Measurements from ENCODE around the gene TRA2B. TPM values are rescaled to one million over a fixed set of nuclear protein-coding genes. Genes with fewer than 3 reads are reported as not detected.

TRA2B gene
- total RNA-seq, 1 experiment from 2014 or later = 172 TPM

GRCh38 chr3:185958626-185959025 is 20.8 kb upstream of the TRA2B start:
- H3K9me3 ChIP-seq (ENCODE audit: control insufficient read depth in 1 of 2, insufficient read depth in 1 of 2, low read depth in 1 of 2, low read length in 2 of 2) = no peaks in the 10 kb centered on the region
- ATAC-seq (no peak), DNase-seq (ENCODE audit: low read depth, low spot score) (no peak)
- no peaks in the 10 kb centered on the region for H3K79me2 ChIP-seq (ENCODE audit: insufficient read depth, low read length)
- TF ChIP-seq SIN3A (IDR thresholded peaks at IDR 0.05; ENCODE audit: low read depth) (no peak), YY1 (IDR thresholded peaks at IDR 0.05; ENCODE audit: extremely low read depth, insufficient replicate concordance, low read depth, low read length) (no peak), EZH2 (IDR thresholded peaks at IDR 0.05) (no peak), ATF3 (IDR thresholded peaks at IDR 0.05) (no peak), SP1 (IDR thresholded peaks at IDR 0.05; ENCODE audit: low read depth) (no peak), CBX3 (IDR thresholded peaks at IDR 0.05; ENCODE audit: low read depth) (no peak), POLR2A (IDR thresholded peaks at IDR 0.05; ENCODE audit: borderline replicate concordance, extremely low read depth, insufficient read depth, insufficient read length) (no peak), POLR2AphosphoS5 (IDR thresholded peaks at IDR 0.05; ENCODE audit: low read depth, low read length) (no peak), ZFX (IDR thresholded peaks at IDR 0.05) (no peak), RAD21 (IDR thresholded peaks at IDR 0.05; ENCODE audit: low read depth) (no peak), JUND (IDR thresholded peaks at IDR 0.05) (no peak), EZH2phosphoT487 (IDR thresholded peaks at IDR 0.05; ENCODE audit: borderline replicate concordance) (no peak), EGR1 (IDR thresholded peaks at IDR 0.05; ENCODE audit: low read depth) (no peak), ELF1 (IDR thresholded peaks at IDR 0.05; ENCODE audit: borderline replicate concordance, low read depth) (no peak), ZNF274 (IDR thresholded peaks at IDR 0.05; ENCODE audit: low read depth, low read length) (no peak), CEBPB (IDR thresholded peaks at IDR 0.05; ENCODE audit: low read depth) (no peak), FOSL1 (IDR thresholded peaks at IDR 0.05; ENCODE audit: low read depth) (no peak), MAX (IDR thresholded peaks at IDR 0.05) (no peak)
- TF ChIP-seq, protein P1, sequence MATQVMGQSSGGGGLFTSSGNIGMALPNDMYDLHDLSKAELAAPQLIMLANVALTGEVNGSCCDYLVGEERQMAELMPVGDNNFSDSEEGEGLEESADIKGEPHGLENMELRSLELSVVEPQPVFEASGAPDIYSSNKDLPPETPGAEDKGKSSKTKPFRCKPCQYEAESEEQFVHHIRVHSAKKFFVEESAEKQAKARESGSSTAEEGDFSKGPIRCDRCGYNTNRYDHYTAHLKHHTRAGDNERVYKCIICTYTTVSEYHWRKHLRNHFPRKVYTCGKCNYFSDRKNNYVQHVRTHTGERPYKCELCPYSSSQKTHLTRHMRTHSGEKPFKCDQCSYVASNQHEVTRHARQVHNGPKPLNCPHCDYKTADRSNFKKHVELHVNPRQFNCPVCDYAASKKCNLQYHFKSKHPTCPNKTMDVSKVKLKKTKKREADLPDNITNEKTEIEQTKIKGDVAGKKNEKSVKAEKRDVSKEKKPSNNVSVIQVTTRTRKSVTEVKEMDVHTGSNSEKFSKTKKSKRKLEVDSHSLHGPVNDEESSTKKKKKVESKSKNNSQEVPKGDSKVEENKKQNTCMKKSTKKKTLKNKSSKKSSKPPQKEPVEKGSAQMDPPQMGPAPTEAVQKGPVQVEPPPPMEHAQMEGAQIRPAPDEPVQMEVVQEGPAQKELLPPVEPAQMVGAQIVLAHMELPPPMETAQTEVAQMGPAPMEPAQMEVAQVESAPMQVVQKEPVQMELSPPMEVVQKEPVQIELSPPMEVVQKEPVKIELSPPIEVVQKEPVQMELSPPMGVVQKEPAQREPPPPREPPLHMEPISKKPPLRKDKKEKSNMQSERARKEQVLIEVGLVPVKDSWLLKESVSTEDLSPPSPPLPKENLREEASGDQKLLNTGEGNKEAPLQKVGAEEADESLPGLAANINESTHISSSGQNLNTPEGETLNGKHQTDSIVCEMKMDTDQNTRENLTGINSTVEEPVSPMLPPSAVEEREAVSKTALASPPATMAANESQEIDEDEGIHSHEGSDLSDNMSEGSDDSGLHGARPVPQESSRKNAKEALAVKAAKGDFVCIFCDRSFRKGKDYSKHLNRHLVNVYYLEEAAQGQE (IDR thresholded peaks at IDR 0.05; ENCODE audit: low read depth) = no peak
- TF ChIP-seq, protein P2, sequence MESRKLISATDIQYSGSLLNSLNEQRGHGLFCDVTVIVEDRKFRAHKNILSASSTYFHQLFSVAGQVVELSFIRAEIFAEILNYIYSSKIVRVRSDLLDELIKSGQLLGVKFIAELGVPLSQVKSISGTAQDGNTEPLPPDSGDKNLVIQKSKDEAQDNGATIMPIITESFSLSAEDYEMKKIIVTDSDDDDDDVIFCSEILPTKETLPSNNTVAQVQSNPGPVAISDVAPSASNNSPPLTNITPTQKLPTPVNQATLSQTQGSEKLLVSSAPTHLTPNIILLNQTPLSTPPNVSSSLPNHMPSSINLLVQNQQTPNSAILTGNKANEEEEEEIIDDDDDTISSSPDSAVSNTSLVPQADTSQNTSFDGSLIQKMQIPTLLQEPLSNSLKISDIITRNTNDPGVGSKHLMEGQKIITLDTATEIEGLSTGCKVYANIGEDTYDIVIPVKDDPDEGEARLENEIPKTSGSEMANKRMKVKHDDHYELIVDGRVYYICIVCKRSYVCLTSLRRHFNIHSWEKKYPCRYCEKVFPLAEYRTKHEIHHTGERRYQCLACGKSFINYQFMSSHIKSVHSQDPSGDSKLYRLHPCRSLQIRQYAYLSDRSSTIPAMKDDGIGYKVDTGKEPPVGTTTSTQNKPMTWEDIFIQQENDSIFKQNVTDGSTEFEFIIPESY (IDR thresholded peaks at IDR 0.05; ENCODE audit: extremely low read depth, insufficient replicate concordance, low read length) = no peak
- H4K20me1 ChIP-seq (ENCODE audit: insufficient read depth) = no peaks in the 10 kb centered on the region
- no peak overlapping the region for H3K9ac ChIP-seq (ENCODE audit: low read length)
- H2AFZ ChIP-seq (ENCODE audit: low read depth, low read length, poor library complexity, severe bottlenecking) = no peak overlapping the region
- intact Hi-C loops (cut with micrococcal nuclease) = no loop called here
- H3K36me3 ChIP-seq (ENCODE audit: control insufficient read depth in 1 of 2, insufficient read depth in 2 of 2, low read length in 2 of 2) = no peaks in the 10 kb centered on the region
- H3K9me2 ChIP-seq (ENCODE audit: insufficient read depth) = no peaks in the 10 kb centered on the region
- no TSS peak for BruUV-seq (replicated peaks)
- no peak overlapping the region for H3K4me3 ChIP-seq (replicated peaks in 1 of 2; ENCODE audit: low read depth in 1 of 2, low read length in 2 of 2)
- ChIA-PET CTCF (interaction anchor here (3.0 kb wide), 1 partner anchor 15 kb away, joined by 17 read pairs; no protein-coding TSS in a partner anchor), RAD21 (ENCODE audit: low non-redundant PET in 1 of 2, low total read pairs in 2 of 2, uncharacterized antibody in 2 of 2, unreplicated experiment in 2 of 2) (no interaction called here), POLR2A (no interaction called here)
- H3K4me1 ChIP-seq (ENCODE audit: control insufficient read depth in 1 of 2, insufficient read depth in 2 of 2, low read length in 2 of 2) = peaks cover 7 to 14% of the 10 kb centered on the region in 2 experiments; a peak in 3 of 4 replicates
- H3K4me2 ChIP-seq (ENCODE audit: low read length) = no peak overlapping the region
- no peaks in the 10 kb centered on the region for H3K27me3 ChIP-seq (ENCODE audit: insufficient read depth, low read length)
- no peak overlapping the region for H3K27ac ChIP-seq (ENCODE audit: low read depth, low read length)

Measured in HCT116 (cell line).